ENCODE results near the gene STAT4.

Gene STAT4

DNA sequence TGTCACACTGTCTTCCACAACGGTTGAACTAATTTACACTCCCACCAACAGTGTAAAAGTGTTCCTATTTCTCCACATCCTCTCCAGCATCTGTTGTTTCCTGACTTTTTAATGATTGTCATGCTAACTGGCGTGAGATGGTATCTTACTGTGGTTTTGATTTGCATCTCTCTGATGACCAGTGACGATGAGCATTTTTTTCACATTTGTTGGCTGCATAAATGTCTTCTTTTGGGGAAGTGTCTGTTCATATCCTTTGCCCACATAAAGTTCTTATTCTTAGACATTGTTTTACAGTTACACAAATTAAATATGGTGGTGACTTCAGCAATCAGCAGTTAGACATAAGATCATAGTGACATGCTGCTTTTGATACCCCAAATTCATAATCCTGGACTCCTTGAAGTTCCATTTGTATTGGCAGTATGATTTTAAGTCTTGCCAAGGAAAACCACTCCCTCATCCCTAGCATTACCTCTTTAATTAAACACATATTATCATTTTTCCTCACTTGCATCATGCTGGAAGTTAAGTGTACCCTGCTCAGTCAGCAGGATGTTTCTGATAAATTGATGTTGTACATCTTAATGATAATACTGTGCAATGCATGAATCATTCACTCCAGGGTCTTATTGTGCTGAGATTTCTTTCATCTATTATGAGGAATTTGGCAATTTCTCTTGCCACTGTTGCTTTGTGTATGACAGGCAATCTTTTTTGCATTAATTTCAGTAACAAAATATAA lies 69.2 kb downstream of the STAT4 start:
- DNase-seq = no peak

DNA sequence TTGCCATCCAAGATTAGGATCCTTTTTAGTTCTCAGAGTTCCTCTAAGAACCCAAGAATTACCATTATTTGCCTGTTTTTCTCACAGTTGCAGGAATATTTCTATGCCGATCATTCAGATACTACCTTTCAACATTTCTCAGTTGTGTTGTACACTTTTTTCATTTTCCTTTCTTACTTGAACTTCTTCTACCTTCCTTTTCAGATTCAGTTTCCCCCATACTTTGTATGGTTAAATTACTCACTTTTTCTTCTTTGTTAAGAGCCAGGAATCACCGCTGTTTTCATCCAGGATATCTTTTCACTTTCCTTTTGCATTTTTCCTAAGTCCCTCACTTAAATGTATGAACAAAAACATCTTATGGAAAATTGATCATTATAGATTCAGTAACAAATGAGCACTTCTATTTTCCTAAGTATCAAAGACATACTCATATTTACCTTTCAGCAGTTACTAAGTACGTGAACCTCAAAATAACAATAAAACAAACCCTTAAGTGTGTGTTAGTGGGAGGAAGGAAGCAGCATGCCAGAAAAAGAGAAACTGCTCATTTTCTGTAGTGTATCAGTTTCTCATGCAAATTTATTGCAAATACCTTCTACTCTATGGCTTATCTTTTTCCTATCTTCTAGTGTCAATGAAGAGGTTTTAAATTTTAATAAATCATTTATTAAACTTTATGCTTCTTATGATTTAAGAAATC lies 72.5 kb downstream of the STAT4 start:
- no peak for DNase-seq

DNA sequence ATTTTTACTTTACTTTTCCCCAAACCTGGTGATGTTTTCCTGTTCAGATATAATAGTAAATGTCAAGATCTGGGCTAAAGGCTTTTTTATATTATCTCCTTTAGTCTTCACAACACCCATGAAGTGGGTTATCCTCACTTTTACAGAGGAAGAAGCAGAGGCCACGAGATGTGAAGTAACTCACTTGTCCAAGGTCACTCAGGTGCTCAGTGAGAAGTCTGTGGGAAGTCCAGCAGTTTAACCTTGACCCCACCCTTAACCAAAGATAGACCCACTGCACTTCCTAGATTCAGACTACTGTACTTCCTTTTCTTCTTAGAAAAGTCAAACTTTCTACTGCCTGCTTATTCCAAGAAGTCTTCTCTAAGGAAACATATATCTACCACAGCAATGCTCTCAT lies 80.5 kb downstream of the STAT4 start:
- DNase-seq = no peak

GRCh38 chr2:191069606-191070005 lies 81.2 kb downstream of the STAT4 start:
- DNase-seq = no peak

DNA sequence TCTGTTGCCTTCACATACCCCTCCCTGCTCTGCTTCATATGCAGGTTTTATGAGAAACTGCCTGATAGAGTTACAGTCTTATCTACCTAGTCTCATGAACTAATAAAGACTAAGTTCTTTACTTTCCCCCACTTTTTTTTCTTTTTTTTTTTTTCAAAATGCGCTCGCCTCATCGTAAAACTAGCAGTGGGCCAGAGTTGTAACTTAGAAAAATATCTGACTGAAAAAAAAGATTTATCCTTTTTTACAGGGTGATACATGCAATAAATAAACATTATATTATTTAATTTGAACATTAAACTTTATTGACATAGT lies 83.9 kb downstream of the STAT4 start:
- DNase-seq = no peak

DNA sequence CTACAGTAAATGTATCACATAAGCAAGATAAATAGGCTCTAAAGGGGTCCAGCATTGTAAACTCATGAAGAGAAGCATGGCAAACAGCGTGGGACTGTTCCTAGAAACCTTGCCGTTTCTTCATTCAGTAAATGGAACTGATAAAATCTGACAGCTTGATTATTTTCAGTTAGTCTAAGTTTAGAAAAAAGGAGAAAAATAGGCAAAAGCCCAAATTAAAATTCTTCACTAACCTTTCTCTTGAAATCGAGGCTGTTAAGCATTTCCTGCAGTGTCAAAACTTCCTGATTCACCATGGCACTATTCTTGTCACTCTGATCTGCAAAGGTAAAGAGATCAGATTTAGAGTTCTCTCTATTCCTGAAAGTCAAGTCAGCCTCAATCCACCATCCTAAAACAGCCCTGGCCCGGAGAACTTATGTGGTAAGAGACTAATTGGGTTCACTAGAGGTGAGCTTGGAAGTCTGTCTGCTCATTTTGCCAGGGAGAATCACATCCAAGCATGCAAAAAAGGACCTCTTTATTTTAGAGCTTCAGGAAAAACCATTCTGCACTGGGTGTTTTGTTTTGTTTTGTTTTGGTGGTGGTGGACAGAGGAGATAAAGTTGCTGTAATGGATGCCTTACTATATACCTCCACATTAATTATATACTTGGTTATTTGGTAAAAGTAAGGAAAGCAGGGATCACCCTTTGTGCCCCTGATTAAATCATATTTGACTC lies 84.4 kb downstream of the STAT4 start:
- DNase-seq = no peak

GRCh38 chr2:191065785-191066184 lies 85.0 kb downstream of the STAT4 start:
- DNase-seq = no peak

DNA sequence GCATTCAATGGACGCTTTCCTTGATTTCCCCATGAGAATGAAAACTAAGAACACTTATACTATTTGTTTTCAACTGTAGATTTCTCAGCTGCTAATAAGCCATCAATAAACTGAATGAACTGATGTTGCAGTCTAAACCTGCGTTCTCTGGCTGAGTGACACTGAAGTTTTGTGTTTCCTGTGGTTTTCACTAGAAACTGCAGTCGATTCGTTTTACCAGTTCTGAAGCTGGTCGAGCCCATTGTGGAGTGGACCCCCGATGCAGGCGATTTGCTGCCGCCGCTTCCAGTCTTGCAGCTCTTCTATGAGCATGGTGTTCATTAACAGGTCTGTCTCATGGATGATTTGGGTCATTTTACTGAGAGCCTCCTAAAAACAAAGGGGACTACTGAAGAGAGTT lies 86.2 kb downstream of the STAT4 start:
- no peak for DNase-seq

GRCh38 chr2:191063584-191063983 lies 87.2 kb downstream of the STAT4 start:
- DNase-seq = no peak

DNA sequence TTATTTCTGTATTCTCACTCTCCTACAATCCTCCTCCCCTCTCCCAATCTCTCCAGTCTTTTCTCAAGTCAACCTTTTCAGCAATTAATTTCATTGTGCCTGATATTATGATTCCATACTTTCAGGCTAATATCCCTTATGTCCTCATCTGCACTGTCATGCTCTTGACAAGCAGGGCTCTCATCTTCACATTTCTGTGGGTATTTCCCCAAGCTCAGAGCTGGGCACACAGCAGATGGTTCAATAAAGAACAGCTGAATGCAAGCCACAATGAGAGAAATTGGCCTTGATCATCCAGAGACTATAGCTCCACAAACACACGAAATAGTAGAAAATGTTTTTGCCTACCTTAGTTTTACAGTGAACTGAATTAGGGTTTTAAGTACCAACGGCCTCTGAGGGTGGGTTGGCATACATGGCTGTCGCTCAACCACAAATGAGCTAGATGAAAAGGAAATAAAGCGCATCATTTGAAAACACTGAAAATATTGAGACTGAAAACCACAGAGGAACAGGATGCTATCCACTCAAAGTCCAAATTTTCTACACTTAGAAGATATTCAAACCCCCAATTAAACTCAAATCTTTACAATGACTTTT lies 89.3 kb downstream of the STAT4 start:
- no peak for DNase-seq

- DNase-seq = no peak
Measured at GRCh38 chr2:191059308-191059707, 91.5 kb downstream of the STAT4 start.

GRCh38 chr2:191056228-191056627 lies 94.6 kb downstream of the STAT4 start:
- no peak for DNase-seq

DNA sequence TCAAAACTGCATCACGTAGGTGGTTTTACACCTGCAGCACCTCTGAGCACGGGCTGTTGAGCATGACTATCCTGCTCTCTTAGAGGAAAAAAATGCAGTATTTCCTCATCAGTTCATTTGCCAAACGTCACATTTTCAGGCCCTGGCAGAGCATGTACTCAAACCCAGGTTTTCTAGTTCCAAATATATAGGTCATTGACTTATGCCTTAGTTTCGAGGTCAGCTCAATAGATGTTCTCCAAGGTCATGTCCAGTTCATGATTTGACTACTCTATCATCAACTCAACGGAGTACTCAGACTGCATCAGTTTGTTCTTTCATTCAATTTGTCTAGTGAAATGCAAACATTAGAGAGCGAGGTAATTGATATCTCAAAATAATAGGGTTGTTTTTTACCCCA lies 97.5 kb downstream of the STAT4 start:
- no peak for DNase-seq

GRCh38 chr2:191051825-191052778 lies 98.7 kb downstream of the STAT4 start:
- DNase-seq = peak; percentile 67

GRCh38 chr2:191051177-191051576 lies 99.6 kb downstream of the STAT4 start:
- peak; percentile 27 for DNase-seq

- DNase-seq = peak; percentile 90
Measured at GRCh38 chr2:191050640-191050987, 100.2 kb downstream of the STAT4 start.

DNA sequence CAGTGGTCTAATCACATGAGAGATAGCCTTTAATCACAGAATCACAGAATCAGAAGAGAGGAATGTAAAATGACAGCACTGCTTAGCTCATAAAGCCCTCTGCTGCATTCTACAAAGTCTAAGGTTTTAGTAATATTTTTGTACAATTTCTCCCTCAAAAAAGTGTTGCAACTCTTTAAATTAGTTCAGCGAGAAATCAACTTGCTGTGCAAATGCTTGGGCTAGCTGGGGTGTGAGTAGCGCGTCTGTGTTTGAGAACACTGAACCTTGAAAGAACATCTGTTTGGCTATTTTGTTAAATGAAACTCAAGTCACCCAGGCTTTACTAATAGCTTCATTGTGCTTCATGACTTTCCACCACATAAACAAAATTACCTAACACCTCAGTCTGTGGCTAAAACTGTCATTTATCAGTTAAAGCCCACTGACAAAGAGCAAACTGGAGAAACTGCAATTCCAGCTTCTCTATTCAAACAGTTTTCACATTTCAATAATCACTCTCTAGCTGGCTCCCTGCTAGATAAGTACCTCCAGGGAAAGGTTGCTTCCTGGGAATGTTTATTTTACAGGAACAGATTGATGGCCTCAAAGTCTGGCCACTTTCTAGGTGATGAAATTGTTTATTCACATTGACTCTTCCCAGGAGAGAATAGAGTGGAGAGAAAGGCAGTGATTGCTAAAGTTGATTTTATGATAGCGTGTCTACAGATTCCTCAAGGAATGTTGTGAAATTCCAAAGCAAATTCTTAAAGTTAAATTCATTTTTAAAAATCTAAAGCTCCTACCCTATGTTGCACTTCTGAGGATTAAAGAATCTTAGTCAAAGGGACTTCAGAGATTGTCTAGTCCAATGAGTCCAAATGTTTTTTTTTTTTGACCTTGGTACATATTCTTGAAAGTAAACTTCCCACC lies 100.8 kb downstream of the STAT4 start:
- DNase-seq = peak; percentile 86

DNA sequence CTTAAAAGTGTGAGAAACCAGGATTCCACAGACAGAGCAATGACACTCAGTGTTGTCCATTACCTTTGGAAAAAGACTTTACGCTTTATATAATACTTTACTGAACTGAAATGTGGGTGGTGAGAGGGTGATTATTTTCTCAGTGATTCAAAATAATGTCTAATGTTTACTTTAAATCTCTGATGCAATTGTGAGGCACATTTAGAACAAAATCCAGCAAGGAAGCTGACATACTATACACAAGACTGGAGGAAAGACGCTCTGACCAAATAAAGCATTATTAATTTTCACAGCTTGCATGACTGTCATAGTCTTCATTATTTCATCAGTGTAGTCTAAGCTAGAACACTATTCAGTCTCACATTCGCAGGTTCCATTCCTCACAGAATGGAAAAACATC lies 102.7 kb downstream of the STAT4 start:
- peak; percentile 84 for DNase-seq

GRCh38 chr2:191045141-191045540 lies 105.7 kb downstream of the STAT4 start:
- peak; percentile 7 for DNase-seq

GRCh38 chr2:191043438-191043837 lies 107.4 kb downstream of the STAT4 start:
- DNase-seq = peak; percentile 73

GRCh38 chr2:191041418-191042161 lies 109.2 kb downstream of the STAT4 start:
- DNase-seq = peak; percentile 78

All from HCEC 1CT (cell line).